HG02852 (cell line): ENCODE data around the gene MYO1F.

Source experiments
- ATAC-seq: cut with Tn5 transposase; IDR thresholded peaks from one replicate; pipeline ENCODE4 v1.9.1; 2021; ENCODE audit warnings: mild to moderate bottlenecking, moderate library complexity; ENCODE audit not compliant: unreplicated experiment

MYO1F gene

DNA sequence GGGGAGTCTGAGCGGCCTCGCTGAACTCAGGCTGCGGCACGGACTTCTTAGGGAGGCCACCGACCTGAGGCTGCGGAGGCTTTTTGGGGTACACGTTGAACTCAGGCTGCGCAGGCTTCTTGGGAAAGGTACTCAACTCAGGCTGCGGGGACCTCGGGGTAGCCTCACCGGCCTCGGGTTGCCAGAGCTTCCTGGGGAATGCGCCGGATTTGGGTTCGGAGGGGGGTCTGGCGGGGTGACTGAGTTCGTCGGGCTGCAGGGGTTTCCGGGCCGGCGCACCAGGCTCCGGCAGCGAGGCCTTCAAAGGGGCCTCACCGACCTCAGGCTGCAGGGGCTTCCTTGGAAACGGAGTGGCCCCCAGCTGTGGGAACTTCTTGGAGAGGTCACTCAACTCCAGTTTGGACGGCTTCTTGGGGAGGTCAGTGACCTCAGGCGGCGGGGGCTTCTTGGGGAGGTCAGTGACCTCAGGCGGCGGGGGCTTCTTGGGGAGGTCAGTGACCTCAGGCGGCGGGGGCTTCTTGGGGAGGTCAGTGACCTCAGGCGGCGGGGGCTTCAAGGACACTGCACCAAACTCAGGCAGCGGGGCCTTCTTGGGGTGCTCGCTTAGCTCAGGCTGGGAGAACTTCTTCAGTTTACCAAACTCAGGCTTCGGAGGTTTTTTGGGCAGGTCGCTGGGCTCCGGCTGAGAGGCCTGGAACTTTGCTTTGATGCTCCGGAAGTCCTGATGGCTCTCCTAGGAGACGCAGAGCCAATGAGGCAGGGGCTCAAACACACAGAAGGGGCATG, 78.0 kb downstream of the MYO1F start:
- ATAC-seq = no peak

GRCh38 chr19:8498295-8498694, 78.9 kb downstream of the MYO1F start:
- ATAC-seq = no peak

DNA sequence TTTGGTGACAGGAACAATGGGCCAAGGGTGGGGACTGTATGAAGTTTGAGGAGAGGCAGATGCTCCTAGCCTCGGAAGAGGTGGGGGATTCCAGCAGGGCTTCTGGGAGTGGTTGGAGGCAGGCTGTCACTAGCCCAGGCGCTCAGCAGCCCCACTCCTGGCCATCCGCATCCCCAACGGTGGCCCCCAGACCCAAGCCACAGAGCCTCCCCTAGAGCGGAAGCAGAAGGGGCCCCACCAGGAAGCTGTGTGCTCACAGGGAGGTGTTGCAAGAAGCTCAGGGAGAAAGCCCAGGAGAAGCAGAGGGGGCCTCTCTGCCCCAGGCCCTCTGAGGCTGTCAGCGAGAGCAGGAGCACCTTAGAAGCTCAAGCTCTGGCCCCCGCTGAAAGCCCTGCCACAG, 83.1 kb downstream of the MYO1F start:
- ATAC-seq = no peak

DNA sequence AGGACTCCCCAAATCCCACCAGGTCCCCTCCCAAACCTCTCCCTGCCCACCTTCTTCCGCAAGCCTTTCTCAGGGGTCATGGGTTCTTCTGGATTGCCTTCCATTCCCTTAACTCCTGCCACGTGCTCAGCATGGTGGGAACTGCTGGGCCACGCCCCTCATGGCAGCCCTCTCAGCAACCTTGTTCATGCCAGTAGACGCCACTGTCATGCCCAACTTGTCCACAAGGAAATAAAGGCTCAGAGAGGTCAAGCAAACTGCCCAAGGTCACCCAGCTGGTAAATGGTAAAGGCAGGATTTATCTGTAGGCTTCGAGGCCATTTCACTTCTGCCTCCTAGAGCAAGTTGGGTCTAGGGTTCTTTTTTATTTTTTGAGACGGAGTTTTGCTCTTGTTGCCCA, 85.7 kb downstream of the MYO1F start:
- ATAC-seq = no peak

- ATAC-seq = no peak
These were observed 86.4 kb downstream of the MYO1F start for GRCh38 chr19:8490873-8491272.

DNA sequence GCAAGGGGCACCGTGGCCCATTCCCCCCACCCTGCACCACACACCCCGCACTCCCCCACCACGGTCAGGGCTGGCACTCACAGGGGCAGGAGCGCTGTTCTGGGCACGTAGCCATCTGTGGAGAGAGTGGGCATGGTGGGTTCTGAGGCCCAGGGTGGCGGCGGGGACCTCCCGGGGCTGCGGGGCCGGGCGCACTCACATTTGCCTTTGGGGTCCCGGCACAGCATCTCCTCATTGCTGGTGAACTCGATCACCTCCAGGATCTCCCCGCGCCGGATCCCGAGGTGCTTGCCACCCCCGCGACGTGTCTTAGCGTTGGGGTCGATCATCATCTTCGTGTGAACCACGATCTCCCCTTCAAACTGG, 86.9 kb downstream of the MYO1F start:
- no peak for ATAC-seq

- no peak for ATAC-seq
These were observed 87.5 kb downstream of the MYO1F start for GRCh38 chr19:8489561-8490394.

- no peak for ATAC-seq
These were observed 88.9 kb downstream of the MYO1F start for GRCh38 chr19:8488365-8488764.

DNA sequence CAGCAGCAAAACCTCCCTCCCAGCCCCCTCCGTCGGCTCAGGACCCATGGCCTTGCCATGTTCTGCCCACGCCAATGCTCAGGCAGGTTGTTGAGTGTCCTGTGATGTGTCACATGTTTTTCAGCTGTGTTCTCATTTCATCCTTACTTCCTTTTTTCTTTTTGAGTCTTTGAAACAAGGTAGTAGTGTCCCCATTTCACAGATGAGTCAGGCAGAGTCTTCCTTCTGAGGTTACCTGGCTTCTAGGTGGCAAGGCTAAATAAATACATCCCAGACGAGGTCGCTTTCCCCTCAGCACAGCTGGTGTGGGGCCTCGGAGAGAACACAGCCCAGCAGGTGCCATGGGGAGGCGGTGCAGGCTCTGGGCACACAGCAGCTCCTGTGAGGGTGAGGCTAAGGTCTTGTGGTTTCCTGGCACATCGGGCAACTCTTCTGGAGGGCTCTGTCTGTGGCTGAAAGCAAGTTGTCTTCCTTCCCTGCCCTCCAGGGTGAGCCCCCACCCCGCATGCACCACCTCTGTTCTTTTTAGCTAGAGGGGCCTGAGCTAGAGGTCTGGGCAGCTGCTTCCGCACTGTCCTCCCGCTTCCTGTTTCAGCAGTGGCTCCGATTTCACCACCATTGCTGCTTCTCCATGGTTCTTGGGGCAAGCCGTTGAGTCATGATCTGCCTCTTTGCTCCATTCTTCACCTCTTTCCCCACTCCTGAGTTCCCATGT, 89.9 kb downstream of the MYO1F start:
- peak; percentile 51 for ATAC-seq

- no peak for ATAC-seq
These were observed 90.5 kb downstream of the MYO1F start for GRCh38 chr19:8486661-8487136.

DNA sequence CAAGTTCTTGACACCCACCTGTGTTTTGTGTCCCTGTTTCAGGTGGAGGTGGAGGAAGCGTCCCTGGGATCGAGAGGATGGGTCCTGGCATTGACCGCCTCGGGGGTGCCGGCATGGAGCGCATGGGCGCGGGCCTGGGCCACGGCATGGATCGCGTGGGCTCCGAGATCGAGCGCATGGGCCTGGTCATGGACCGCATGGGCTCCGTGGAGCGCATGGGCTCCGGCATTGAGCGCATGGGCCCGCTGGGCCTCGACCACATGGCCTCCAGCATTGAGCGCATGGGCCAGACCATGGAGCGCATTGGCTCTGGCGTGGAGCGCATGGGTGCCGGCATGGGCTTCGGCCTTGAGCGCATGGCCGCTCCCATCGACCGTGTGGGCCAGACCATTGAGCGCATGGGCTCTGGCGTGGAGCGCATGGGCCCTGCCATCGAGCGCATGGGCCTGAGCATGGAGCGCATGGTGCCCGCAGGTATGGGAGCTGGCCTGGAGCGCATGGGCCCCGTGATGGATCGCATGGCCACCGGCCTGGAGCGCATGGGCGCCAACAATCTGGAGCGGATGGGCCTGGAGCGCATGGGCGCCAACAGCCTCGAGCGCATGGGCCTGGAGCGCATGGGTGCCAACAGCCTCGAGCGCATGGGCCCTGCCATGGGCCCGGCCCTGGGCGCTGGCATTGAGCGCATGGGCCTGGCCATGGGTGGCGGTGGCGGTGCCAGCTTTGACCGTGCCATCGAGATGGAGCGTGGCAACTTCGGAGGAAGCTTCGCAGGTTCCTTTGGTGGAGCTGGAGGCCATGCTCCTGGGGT, 91.5 kb downstream of the MYO1F start:
- ATAC-seq = no peak

DNA sequence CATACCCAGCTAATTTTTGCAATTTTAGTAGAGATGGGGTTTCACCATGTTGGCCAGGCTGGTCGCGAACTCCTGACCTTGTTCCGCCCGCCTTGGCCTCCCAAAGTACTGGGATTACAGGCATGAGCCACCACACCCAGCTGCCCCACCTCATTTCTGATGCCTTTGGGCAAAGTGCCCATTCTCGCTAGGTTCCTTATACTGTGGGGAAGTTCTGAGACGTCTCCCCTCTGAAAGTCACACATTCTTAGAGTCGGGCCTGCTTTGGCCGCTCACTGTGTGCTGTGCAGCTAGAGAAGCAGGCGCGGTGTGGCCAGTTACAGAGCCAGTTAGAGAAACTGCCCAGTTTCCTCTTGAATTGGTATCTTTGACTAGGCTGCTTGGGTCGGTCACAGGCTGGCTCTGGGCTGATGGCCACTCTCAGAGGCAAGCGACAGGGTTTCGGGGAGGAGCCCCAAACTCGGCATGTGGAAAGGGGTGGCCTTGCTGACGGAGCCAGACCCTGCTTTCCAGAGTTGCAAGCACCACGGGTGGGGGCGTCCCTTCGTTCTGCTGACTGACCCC, 92.8 kb downstream of the MYO1F start:
- no peak for ATAC-seq

GRCh38 chr19:8483165-8483564, 94.1 kb downstream of the MYO1F start:
- ATAC-seq = no peak

- ATAC-seq = no peak
These were observed 94.5 kb downstream of the MYO1F start for GRCh38 chr19:8482696-8483095.

DNA sequence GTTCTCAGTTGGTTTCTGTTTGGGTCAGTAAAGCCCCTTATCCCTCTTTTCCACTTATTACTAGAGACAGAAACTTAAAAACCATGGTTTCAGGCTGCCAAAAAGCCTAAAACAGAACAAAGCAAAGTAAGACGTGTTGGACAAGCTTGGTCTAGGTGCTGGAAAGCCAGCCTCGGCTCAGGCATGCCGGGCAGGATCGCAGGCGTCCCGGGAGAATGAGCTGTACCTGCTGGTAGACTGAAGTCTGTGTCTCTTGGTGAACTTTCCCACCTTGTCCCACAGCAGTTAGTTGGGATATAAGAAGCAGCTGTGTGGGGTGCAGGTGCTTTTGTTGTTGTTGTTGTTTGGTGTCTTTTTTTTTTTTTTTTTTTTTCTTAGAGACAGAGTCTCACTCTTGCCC, 95.6 kb downstream of the MYO1F start:
- no peak for ATAC-seq

DNA sequence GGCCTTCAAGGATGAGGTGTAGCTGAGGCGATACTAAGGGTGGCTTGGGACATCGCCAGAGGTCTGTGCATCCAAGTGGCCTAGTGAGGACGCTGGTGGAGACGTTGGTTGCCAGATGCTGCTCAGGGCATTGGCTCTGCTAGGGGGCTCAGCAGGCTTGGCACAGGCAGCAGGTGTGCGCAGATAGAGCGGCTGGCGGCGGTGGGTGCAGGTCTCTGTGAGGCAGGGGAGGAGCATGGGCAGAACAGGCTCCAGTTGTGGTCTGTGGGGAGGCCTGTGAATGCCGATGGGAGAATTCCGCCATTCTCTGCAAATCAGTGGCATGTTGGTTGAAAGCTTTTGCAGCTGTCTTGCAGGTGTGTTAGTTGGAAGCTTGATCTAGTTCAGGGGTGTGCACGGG, 96.0 kb downstream of the MYO1F start:
- ATAC-seq = no peak

- ATAC-seq = no peak
These were observed 98.6 kb downstream of the MYO1F start for GRCh38 chr19:8478598-8478997.

DNA sequence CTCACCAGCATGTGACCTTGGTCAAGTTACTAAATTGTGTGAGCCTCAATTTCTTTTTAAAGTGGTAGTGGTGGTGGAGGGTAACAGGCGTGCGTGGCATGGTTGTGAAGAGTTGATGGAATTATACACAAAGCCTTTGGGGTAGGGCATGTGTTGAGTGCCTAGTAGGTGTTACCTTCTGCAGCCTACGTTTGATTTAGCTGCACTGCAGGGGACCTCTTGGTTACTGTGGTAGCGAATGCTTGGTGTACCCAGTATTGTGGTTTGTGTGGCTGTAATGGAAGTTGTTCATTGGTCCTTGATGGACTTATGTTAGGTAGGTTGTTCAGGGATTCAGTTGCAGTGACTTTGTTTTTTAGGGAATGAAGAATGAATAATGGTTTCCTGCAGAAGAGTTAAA, 99.4 kb downstream of the MYO1F start:
- ATAC-seq = no peak

DNA sequence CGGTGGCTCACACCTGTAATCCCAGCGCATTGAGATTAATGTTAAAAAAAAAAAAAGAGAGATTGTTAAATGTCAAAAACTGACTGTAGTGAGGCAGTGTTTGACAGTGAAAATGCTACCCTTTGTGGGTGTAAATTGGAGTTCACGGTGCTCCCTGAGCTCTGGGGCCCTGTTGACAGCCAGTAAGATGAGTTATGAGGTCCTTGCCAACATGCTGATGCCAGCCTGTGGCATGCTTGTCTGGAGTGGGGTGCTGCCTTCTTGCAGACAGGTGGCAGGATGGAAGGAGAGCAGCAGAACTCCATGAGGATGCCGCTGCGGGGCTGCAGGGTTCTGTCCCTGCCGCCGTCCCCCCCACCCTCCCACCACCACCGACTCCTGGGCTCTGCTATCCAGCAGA, 100.7 kb downstream of the MYO1F start:
- no peak for ATAC-seq

GRCh38 chr19:8475005-8475404, 102.2 kb downstream of the MYO1F start:
- no peak for ATAC-seq
